HG03135 (cell line): ENCODE results near the gene BNIP3.

Source experiments
- ATAC-seq: cut with Tn5 transposase; IDR thresholded peaks from one replicate; pipeline ENCODE4 v1.9.1; 2021; ENCODE audit warnings: mild to moderate bottlenecking, moderate library complexity; ENCODE audit not compliant: unreplicated experiment

The BNIP3 gene

DNA sequence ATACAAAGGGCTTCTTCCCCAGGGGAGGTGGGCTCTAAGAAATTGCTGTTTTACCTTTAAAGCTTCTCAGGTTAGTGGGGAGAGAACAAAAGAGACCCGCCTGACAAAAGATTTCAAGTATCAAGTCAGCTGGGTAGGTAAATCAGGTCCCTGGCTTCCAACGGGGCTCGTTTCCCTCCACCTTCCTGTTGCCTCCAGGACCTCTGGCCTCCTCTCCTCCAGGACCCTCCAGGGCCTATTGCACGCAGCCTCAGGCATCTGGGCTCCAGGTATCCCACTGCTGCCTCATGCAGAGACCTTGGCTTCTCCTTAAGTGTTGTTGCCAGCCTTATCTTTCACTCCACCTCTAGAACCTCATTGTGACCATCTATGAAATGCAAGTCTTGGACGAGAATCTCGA lies 2.9 kb downstream of the BNIP3 start:
- ATAC-seq, result no peak

DNA sequence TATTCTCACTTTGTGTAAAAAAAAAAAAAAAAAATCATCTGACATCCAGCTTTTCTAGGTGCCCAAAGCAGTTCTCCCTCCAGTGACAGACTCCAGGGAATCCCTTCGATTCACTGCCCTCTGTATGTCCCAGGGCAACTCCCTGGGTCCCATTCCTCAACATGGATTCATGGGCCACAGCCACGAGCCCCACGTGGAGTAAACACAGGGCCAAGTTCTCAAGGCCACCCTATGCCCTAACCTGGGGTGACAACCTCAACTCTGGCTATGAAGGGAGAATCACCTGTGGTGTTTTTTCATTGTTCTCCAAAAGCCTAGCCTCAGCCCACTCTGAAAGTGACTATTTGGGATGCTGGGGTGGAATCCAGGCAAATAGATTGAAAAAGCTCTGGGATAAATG lies 3.4 kb downstream of the BNIP3 start:
- ATAC-seq, result no peak

DNA sequence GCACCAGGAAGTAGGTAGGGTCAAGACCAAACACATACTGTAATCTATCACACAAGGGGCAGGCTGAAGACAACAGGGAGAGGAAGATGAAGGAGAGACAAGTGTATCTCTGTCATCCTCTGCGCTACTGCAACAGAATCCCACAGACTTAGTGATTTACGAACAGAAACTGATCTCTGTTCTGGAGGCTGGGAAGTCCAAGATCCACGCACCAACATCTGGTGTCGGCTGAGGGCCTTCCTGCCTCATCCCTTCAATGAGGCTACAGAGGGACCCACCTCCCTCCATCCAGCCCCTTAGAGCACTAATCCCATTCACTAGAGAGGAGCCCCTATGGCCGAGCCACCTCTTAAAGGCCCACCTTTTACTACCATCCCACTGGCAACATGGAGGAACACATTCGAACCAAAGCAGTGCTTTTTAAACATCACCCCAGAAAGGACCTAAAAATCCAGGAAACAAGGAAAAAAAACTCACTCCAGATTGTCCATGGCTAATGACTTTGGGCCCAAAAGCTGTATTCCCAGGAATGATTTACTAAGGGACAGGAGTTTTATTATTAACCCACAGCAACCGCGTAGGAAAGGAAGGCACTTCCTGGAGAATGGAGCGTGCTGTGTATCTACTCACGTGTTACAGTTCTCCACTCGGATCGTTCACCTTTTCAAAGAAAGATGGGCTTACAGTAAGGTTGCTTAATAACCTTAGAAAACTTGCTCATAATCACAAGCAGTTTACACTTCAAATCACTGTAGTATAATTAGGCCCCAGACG lies 4.2 kb downstream of the BNIP3 start:
- ATAC-seq, result no peak

DNA sequence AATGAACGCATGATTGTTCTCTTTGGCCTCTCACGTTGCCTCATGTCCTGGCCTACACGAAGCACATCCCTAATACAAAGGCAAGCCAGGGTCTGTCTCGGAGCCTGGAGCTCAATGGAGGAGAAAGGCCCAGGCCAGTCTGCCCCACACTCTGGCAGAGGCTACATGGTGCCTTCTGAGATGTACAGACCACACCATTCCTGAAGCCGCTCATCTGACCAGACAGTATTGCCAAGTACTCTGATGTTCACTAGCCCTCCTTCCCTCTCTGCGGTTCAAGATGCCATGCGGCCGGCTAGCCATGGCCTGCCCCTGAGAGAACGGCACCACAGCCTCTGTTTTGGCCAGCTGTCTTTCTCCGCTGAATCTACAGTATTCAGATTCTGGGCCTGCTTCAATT lies 5.9 kb downstream of the BNIP3 start:
- ATAC-seq, result no peak

DNA sequence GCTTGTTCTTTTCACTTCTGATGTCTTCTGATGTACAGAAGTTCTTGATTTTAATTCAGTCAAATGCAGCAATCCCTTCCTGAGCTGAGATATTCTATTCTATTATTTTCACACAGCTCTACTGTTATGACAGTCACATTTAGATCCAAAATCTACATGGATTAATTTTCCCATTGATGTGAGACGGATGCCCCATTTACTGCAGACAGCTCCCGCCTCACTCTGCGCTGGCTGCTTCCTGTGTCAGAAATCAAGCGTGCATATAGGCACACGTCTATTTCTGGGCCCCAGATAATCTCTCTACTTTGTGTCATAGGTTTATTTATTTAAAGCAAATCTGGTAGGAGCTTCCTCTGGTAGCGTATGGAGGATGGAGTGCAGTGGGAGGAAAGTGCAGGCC lies 6.7 kb downstream of the BNIP3 start:
- ATAC-seq, result no peak

DNA sequence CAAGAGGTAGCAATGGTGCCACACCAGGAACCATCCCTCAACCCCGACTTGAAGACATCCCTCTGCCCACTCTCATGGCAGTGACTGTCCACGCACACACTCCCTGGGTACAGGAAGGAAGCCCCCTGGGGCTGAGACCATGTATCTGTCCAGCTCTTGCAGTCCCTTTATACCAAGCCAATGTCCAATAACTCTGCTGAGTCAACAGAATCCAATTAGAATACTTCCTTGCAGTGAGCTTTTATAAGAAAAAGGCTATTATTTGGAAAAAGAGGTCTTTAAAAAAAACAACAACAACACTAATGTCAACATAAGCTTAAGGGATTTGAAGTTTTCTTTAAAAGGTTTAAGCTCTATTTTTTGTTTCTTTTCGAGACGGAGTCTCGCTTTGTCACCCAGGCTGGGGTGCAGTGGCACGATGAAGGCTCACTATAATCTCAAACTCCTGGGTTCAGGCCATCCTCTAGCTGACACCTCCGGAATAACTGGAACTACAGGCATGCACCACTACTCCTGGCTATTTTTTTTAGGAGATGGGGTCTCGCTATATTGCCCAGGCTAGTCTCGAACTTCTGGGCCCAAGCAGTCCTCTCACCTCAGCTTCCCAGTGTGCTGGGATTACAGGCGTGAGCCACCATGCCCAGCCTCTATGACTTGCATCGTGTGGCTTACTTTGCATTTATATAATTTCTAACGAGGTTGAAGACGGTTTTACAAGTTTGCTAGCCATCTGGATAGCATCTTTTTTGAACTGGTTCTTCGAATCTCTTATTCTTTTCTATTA lies 7.5 kb downstream of the BNIP3 start:
- no peak for ATAC-seq

DNA sequence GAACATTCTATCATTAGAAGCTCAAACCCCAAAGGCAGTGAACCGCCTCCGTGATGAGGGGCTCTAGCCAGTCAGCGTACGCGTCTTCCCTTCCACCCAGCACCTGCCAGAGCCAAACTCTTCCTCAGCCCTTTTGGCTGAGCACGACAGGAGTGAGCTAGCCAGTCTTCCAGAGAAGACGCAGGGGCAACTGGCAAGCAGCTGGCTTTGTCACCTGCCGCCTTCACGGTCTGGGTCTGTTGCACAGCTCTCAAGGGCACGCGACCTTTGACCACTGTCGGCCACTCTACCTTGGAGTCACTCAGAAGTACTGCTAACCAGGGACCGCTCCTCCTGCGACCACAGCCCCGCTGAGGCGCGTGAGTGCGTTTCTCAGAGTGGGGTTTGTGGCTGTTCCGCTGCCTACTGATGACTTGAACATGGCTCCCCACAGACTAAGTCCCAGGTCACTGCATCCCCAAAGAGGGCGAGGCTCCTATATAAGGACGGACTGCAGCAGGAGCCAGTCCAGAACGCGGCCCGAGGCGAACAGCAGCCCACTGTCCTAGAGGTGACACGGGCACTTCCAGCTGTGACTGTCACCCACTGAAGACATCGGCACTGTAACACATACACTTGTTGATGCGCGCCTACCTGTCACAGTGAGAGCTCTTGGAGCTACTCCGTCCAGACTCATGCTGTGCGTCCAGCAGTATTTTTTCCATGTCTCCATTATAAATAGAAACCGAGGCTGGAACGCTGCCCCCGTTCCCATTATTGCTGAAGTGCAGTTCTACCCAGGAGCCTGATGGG lies 8.4 kb downstream of the BNIP3 start:
- ATAC-seq, result no peak

DNA sequence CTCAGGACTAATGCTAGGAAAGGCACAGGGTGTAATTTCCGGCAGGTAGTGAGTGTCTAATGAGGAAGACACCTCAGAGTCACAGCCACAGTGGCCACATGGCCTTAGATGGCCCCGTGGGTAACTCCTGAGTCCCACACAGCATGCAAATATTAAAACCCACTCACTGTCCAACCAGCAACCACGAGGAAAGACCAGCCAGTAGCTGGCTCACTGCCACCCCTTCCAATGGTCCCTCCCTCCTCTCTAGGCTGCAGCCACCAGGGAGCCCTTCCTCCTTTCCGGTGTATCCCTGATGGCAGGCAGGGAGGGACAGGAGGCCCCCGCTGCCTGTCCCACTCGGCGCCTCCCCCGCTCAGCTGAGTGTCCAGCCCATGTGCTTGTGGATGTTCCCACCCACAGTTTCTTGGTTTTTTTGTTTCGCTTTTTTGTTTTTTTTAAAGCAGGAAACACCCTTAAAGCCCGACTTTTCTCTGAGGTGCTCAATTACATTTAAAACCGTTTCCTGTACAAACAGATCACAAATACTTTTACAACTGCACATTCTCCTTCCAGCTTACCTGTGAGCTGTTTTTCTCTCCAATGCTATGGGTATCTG lies 9.2 kb downstream of the BNIP3 start:
- no peak for ATAC-seq

DNA sequence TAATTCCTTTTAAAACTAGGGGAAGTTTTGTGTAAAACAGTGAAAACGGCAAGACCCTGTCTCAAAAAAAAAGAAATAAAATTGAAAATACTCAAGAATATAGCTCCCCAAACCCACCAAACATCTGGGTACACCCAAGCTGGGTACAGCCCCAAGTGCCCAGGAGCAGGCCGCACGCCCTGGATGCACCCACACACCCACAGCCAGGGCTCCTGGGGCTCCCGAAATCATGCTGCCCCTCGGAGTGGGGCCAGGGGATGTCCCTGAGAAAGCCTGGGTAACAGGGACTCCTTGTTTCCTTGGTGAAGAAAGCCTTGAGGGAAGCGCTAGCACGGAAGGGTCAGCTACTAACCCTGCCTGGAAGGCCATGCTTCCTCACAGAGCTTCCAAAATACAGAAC lies 10.1 kb downstream of the BNIP3 start:
- no peak for ATAC-seq

DNA sequence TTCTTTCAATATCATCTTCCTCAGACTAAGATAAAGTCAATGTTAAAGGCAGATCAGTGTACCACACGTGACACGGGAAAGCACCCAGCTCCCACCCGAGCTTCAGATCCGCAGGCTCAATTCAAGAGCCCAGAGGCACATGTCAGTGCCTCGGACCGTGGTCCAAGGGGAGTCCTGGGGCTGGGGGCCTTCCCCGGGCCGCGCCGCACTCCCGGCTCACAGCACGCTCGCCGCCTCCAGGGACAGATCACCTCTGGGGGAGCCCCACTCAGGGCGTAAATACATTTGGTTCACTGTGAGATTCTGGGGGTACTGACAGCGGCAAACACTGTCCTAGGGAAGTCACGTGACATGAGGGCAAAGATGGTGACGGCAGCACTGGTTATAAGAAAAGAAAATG lies 10.8 kb downstream of the BNIP3 start:
- no peak for ATAC-seq

DNA sequence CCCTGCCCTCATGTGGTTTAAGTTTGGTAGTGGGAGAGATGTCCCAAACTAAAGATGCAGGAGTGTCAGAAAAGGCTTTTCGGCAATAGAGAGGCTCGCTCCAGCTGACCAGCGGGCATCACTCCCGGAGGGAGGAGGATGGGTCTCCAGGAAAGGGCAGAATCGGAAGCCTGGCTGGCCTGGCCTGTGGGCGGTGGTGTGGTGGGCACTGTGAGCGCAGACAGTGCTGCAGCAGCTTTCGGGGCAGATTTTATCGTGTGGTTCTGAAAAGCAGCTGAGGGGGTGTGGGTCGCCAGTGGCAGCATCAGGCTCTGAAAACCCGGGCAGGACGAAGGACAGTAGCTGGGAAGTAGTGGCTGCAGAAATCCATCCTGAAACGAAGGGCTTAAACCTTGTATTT lies 12.8 kb downstream of the BNIP3 start:
- ATAC-seq, result no peak

DNA sequence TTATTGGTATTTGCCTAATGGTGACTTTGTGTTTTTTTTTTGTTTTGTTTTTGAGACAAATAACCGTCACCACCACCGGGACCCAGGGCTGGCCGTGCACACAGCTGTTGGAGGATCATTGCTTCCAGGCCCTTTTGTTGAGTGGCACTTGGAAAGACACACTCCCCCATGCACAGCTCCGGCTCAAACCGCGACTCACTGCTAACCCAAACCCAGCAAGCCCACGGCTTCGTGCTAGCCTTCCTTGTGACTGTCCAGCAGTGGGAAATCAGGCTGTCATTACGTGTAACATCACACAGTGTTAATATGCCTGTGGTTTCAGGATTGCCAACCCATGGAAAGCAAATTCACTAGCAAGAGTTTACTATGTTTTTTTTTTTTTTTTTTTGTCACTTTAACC lies 17.4 kb downstream of the BNIP3 start:
- ATAC-seq, result no peak

DNA sequence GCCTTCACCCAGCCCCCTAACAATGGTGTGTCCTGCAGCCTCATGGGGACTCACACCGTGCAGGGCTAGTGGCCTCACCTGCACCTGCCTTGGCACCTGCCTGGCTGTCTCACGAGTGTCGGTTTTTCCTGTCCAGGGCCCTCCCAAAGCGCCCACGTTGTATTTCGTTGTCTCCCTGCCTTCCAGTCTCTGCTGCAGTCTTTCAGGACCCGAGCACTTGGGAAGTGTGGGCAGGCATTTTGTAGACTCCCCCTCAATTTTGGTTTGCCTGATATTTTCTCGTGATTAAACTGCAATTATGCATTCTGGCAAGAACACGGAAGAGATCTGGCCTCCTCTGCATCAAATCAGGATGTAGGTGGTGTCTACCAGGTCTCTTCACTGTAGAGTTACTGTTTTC lies 17.9 kb downstream of the BNIP3 start:
- no peak for ATAC-seq

DNA sequence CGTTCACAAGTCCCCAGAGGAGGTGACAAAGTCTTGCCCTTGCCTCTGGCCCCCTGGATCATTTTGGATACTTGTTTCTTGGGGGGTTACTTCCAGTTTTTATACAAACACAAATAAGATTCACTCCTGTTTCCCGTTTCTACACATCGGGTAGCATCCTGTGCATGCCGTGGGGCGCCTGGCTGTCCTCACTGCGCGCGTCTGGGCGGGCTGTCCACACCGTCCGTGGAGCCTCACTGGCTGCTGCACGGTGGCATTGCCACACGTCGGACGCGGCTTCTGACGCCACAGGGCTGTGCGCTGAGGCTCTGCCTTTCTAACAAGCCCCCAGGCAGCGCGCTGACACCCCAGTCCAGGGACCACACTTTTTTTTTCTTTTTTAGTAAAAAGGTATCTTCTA lies 18.4 kb downstream of the BNIP3 start:
- no peak for ATAC-seq

DNA sequence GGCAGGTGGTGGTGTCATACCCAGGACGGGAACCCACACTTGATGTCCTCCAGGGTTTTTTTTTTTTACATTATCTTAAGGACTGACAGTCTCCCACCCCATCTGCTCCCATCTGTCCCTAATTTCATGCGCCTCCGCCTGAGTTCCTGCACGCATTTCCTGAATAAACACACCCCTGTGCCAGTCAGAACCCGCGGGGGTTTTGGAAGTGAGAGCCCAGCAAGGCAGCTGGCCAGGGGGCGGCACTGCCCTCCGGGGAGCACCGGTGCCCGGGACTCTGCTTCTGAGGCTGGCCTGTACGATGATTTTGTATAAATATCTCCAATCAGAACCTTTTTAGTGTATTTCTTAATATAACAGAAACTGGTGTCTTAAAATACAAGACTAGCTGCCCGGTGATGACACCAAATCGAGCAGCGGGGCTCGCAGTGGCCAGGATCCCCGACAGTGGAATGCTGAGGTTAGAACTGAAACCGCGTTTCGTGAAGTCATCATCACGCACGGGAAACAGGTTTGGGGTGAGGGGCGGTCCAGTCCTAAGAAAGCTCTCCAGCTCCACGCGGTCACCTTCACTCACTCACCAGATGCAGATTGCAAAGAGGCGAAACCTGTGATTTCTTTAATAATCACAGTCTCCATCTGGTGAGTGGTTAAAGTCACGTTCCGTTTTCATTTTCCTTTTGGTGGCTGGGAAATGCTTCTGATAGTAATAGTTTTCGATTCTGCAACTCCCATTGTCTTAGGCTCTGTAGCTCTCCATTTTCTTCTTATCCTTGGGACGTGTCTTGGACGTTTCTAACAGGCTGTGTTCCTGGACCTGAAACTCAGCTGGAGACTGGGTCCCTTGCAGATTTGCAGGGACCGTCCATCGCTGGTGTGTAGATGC lies 19.7 kb downstream of the BNIP3 start:
- ATAC-seq, result no peak

DNA sequence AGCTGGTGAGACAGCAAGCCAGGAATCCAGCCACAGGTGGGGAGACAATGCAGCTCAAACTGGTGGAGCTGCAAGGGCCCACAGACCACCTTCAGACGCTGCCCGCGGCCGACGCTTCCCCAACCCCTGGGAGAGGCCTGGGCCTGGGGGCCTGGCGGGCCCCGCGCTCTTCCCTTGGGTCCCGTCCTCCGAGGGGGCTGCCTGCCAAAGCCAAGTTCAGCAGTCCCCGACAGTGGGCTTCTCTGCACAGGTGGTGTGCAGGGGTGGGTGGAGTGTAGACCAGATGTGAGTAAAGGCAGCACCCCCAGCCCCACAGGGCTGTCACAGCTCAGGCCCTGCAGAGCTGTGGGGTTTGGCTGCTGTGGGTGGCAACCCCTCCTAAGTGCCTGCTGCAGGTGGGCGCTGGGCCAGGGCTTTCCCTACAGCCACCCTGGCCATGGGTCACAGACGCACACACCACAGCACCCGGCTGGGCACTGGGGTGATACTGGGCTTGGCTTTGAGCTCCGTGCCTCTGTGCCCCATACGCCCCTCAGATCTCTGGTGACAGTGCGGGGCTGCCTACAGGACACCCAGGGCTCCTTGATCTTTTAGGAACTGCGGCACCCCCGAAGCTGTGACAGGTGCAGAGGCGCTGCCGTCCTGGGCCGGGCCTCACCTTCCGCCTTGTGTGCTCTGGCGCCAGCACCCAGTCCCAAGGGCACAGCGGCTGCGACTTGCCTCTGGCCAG lies 20.5 kb downstream of the BNIP3 start:
- ATAC-seq, result no peak

DNA sequence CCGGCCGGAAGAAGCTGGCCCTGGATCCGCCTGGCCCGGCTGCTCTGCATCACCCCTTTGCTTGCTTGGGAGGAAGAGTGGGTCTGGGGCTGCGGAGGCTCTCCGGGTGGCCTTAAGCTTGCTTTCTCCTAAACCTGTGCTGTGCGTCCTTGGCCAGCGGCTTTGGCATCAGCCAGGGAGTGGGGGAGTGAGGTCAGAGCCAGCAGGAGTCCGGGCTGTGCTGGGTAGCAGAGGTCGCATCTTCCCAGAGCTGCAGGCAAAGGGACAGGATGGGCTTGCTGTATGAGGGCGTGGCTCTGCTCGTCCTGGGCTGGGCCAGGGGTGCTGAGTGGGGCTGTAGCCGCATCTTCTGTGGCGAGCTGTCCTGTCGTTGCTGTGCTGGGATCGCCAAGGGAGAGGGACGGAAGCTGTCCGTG lies 21.1 kb downstream of the BNIP3 start:
- no peak for ATAC-seq

DNA sequence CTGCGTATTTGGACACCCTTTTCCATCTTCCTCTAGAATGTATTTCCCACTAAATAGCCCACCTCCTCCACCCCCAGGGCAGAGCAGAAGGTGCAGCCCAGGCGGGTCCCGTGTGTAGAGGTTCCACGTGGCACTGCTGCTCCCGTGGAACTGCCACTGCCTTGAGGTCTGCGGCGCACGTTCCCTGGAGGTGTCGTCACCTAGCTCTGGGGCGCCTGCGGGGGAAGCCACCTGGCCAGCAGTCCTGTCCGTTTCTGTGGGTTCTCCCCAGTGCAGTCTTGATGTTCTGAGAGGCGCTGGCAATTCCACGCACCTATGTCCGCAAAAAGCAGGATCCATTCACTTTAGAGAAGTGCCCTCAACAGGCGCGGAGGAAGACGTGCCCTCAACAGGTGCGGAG lies 21.9 kb downstream of the BNIP3 start:
- ATAC-seq, result no peak

DNA sequence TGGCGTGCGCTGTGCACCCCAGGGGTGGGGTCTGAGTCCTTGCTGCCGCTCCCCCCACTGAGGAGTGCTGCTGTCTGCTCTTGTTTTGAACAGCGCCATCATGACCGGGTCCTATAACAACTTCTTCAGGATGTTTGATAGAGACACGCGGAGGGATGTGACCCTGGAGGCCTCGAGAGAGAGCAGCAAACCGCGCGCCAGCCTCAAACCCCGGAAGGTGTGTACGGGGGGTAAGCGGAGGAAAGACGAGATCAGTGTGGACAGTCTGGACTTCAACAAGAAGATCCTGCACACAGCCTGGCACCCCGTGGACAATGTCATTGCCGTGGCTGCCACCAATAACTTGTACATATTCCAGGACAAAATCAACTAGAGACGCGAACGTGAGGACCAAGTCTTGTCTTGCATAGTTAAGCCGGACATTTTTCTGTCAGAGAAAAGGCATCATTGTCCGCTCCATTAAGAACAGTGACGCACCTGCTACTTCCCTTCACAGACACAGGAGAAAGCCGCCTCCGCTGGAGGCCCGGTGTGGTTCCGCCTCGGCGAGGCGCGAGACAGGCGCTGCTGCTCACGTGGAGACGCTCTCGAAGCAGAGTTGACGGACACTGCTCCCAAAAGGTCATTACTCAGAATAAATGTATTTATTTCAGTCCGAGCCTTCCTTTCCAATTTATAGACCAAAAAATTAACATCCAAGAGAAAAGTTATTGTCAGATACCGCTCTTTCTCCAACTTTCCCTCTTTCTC lies 26.0 kb downstream of the BNIP3 start:
- no peak for ATAC-seq
